Stimulated activated CD4-positive, alpha-beta T cell treated with anti-CD3 and anti-CD28 coated beads, Interleukin-2, amount 100 ng/mL, for 4 hours (primary cell): Measurements from ENCODE around the gene ALPK1.

ENCODE experiments used
- DNase-seq: peaks from one replicate; pipeline ENCODE4 v3.0.0-alpha.2; 2020; ENCODE audit warnings: low read depth

Gene ALPK1

GRCh38 chr4:112328734-112329130 is 31.6 kb downstream of the ALPK1 start:
- no peak for DNase-seq

GRCh38 chr4:112329672-112330375 is 32.7 kb downstream of the ALPK1 start:
- DNase-seq: no peak

- DNase-seq: no peak
Measured at GRCh38 chr4:112330921-112331320, 33.8 kb downstream of the ALPK1 start.

- DNase-seq: no peak
Measured at GRCh38 chr4:112332398-112332797, 35.2 kb downstream of the ALPK1 start.

GRCh38 chr4:112340023-112340422 is 42.9 kb downstream of the ALPK1 start:
- no peak for DNase-seq

- DNase-seq: no peak
Measured at GRCh38 chr4:112341033-112341432, 43.9 kb downstream of the ALPK1 start.

- no peak for DNase-seq
Measured at GRCh38 chr4:112343330-112344080, 46.3 kb downstream of the ALPK1 start.

GRCh38 chr4:112348488-112349158 is 51.5 kb downstream of the ALPK1 start:
- DNase-seq: no peak

- DNase-seq: no peak
Measured at GRCh38 chr4:112352736-112353135, 55.6 kb downstream of the ALPK1 start.

- DNase-seq: no peak
Measured at GRCh38 chr4:112355662-112356061, 58.5 kb downstream of the ALPK1 start.

GRCh38 chr4:112357453-112357852 is 60.3 kb downstream of the ALPK1 start:
- DNase-seq: no peak

- DNase-seq: no peak
Measured at GRCh38 chr4:112357897-112358296, 60.7 kb downstream of the ALPK1 start.

- DNase-seq: no peak
Measured at GRCh38 chr4:112358415-112358814, 61.2 kb downstream of the ALPK1 start.

- DNase-seq: no peak
Measured at GRCh38 chr4:112358952-112359749, 62.0 kb downstream of the ALPK1 start.

GRCh38 chr4:112361181-112361791 is 64.1 kb downstream of the ALPK1 start:
- DNase-seq: no peak

GRCh38 chr4:112370466-112370865 is 73.3 kb downstream of the ALPK1 start:
- DNase-seq: no peak

- no peak for DNase-seq
Measured at GRCh38 chr4:112371361-112371760, 74.2 kb downstream of the ALPK1 start.

- DNase-seq: no peak
Measured at GRCh38 chr4:112374850-112375249, 77.7 kb downstream of the ALPK1 start.

GRCh38 chr4:112377171-112377570 is 80.0 kb downstream of the ALPK1 start:
- no peak for DNase-seq

GRCh38 chr4:112377594-112378242 is 80.5 kb downstream of the ALPK1 start:
- DNase-seq: no peak

GRCh38 chr4:112378243-112378620 is 81.1 kb downstream of the ALPK1 start:
- DNase-seq: no peak
